Keratinocyte (primary cell): Measurements from ENCODE around the gene VAV1.

Experiments
- EZH2 ChIP-seq: IDR thresholded peaks from one replicate; pipeline ENCODE4 v1.6.1; 2012; ENCODE audit warnings: inconsistent platforms, mild to moderate bottlenecking, low read length, moderate library complexity
- TF ChIP-seq, protein P1 (sequence below), 3 experiments: IDR thresholded peaks in 1 of 3; conservative IDR thresholded peaks in 1 of 3; optimal IDR thresholded peaks in 1 of 3; 2 replicates in 2 of 3; 3 replicates in 1 of 3; pipeline versions ENCODE3 to v1.5.1; 2011; ENCODE audit warnings: low read length in 3 of 3, mild to moderate bottlenecking in 3 of 3, moderate library complexity in 2 of 3, control low read depth in 1 of 3, inconsistent platforms in 1 of 3; ENCODE audit not compliant: insufficient read depth in 2 of 3; ENCODE audit errors: extremely low read depth in 1 of 3

DNA sequence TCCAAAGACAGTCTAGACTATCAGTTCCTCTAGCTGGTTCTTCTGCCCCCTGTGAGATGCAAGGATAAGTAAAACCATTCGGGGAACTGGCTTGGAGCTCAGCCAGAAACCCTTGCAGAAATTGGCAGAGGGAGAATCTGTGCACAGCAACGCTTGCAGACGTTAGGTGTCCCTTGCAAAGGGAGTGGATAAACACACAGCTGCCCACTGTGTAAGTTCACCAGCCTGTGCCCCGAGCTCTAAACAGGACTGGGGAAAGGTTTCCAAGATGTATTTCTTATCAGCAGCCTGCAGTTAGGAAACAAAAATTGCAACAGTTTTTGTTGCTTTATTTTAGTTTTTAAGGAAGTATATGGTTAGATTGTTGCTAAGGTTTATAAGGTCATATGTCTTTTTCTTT lies 95.8 kb downstream of the VAV1 start:
- TF ChIP-seq, protein P1, sequence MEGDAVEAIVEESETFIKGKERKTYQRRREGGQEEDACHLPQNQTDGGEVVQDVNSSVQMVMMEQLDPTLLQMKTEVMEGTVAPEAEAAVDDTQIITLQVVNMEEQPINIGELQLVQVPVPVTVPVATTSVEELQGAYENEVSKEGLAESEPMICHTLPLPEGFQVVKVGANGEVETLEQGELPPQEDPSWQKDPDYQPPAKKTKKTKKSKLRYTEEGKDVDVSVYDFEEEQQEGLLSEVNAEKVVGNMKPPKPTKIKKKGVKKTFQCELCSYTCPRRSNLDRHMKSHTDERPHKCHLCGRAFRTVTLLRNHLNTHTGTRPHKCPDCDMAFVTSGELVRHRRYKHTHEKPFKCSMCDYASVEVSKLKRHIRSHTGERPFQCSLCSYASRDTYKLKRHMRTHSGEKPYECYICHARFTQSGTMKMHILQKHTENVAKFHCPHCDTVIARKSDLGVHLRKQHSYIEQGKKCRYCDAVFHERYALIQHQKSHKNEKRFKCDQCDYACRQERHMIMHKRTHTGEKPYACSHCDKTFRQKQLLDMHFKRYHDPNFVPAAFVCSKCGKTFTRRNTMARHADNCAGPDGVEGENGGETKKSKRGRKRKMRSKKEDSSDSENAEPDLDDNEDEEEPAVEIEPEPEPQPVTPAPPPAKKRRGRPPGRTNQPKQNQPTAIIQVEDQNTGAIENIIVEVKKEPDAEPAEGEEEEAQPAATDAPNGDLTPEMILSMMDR (optimal IDR thresholded peaks at IDR 0.05 in 1 of 3, IDR thresholded peaks at IDR 0.05 in 1 of 3, conservative IDR thresholded peaks at IDR 0.05 in 1 of 3; ENCODE audit: extremely low read depth in 1 of 3, insufficient read depth in 2 of 3, low read length in 3 of 3) = no peak
- TF ChIP-seq EZH2 = no peak
